ENCODE measurements around the gene CTRB2.
A peak's percentile ranks its signal among the peaks of the same experiment; 100 is the strongest.

Gene CTRB2

DNA sequence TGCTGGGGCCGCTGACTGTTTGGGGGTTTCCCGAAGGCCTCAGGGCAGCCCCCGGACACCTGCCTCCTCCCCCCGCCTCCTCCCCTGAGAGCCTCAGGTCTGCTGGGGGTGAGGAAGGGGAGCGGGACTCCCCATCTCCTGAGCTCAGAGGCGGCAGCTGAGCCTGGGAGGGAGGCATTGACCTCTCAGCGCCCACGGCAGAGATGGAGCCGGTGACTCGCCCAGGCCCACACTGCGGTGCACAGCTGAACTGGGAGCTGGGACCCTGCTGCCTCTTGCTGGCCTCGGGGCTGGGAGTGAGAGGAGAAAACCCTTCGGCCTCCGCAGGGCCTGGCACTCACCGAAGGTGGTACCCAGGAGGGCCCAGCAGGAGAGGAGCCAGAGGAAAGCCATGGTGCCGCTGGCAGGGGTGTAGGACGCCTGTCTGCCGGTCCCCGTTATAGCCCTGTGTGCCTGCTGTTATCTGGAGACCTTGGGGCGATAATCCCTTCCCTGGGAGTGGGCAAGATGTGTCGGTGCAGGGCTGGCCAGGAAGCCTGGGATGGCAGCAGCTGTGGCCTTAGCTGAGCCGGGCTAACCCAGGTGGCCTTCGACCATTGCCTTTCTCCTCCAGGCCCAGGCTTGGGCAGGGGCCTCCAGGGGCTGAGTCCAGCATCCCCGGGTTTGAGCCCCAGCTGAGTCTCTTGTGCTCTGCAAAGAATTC is at the start of gene CTRB2:
Gene CTRB2 (minus strand): TSS at position 413 of the 703 bp plus-strand sequence. CDS start 20 bp downstream, at position 393.
- Histone ChIP-seq H3K4me1 (ENCODE audit: control insufficient read depth, insufficient read depth, low read length) (no peaks in the 10 kb centered on the region), H3K9ac (ENCODE audit: low read depth, low read length) (no peak within 1 kb of the TSS), H3K9me3 (ENCODE audit: control insufficient read depth, insufficient read depth, low read length) (no peaks in the 10 kb centered on the region), H3K36me3 (ENCODE audit: control insufficient read depth, insufficient read depth, low read length) (no peaks in the 10 kb centered on the region), H3K4me3 (ENCODE audit: low read depth, low read length) (no peak within 1 kb of the TSS), H3K27me3 (ENCODE audit: control insufficient read depth, insufficient read depth, low read length) (no peaks in the 10 kb centered on the region)

DNA sequence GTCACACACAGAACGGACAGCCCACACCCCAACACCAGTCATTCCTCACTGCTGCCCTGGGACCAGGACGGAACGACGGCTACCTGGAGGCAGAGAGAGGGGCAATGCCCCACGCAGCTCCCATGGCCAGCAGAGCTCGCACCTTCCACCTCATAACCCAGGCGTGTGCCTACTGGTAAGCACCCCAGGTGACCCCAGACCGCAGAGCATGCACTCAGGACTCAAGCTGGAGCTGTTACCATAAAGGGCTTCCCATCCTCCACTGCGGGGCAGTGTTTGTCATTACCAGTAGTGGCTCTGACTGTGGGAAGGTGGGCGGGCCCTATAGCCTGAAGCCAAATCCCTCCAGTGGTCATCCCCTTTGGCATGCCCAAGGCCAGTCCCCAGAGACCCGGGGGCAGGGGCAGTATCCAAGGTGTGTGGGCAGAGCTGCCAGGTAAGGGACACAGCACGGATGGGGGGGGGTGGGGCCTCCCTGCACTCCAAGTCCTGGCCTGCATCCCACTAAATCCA is 49.2 kb upstream of the CTRB2 start:
- no peaks in the 10 kb centered on the region for H3K27me3 ChIP-seq (ENCODE audit: control insufficient read depth, insufficient read depth, low read length)
- H3K9ac ChIP-seq (ENCODE audit: low read depth, low read length) = peak overlapping the region; percentile 4
- no peak overlapping the region for H3K4me3 ChIP-seq (ENCODE audit: low read depth, low read length)
- peaks cover 35% of the 10 kb centered on the region for H3K4me1 ChIP-seq (ENCODE audit: control insufficient read depth, insufficient read depth, low read length)
- H3K36me3 ChIP-seq (ENCODE audit: control insufficient read depth, insufficient read depth, low read length) = peaks cover 2% of the 10 kb centered on the region
- no peaks in the 10 kb centered on the region for H3K9me3 ChIP-seq (ENCODE audit: control insufficient read depth, insufficient read depth, low read length)

DNA sequence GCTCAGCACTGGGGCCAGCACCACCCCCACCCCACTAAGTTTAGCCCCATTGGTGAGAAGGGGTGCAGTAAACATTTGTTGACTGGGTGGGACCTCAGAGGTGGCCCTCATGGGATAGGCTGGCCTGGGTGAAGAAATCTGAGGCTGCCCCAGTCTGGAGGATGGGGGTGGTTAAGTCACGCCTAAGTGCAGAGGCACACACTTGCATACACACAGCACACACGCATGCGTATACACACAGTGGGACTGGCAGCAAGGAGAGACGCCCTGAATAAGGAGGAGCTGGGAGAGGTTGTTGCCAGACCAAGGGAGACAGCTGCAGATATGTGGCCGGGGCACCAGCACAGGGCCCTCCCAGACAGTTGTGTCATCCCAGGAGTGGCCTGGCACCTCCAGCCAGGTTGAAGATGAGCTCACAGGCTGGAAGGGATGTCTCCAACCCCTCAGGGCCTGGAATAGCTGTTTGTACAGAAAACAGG is 47.4 kb upstream of the CTRB2 start:
- peaks cover 35% of the 10 kb centered on the region for H3K4me1 ChIP-seq (ENCODE audit: control insufficient read depth, insufficient read depth, low read length)
- H3K9ac ChIP-seq (ENCODE audit: low read depth, low read length) = peak overlapping the region; percentile 40
- H3K9me3 ChIP-seq (ENCODE audit: control insufficient read depth, insufficient read depth, low read length) = no peaks in the 10 kb centered on the region
- H3K27me3 ChIP-seq (ENCODE audit: control insufficient read depth, insufficient read depth, low read length) = no peaks in the 10 kb centered on the region
- peaks cover 2% of the 10 kb centered on the region for H3K36me3 ChIP-seq (ENCODE audit: control insufficient read depth, insufficient read depth, low read length)
- no peak overlapping the region for H3K4me3 ChIP-seq (ENCODE audit: low read depth, low read length)

DNA sequence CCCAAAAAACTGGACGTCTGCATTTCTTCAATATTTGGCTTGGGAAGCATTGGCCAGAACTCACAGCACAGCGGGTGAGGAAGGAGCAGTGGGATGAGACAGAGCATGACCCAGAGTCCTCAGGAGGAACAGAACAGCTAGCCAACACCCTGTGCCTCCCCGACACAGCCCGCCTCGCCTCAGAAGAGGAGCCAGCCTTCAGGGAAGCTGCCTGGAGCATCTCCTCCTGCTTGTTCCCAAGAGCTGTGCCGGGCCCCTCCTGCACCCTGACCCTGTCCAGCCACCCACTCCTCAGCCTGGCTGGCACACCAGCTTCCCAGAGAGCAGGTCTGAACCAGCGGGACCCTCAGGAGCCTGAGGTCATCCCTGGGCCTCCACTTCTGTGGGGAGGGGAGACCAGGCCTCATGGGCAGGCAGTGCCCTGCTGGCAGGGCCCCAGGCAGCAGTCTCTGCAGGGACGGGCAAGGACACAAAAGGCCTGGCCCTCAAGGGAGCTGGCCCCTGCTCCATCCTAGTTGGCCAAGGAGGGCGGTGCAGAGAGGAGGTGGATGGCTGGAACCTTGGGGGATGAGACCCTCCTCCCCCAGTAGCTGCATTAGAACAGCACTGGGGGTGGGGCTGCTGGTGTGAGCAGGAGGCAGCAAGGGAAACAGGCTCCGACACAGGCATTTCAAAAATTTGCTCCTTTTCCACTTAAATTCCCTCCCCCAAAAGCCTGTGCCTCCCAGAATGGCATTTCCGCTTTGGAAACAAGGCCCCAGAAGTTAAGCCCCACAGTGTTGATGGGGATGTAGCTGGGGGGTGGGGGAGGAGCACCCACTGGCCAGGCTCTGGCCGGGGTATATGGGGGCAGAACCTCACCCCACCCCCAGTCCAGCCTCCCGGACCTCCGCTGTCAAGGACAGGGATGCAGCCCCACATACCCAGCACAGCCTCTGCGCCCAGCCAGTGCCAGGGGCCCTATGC is 46.3 kb upstream of the CTRB2 start:
- Histone ChIP-seq H3K4me1 (ENCODE audit: control insufficient read depth, insufficient read depth, low read length) (peaks cover 33% of the 10 kb centered on the region), H3K4me3 (ENCODE audit: low read depth, low read length) (peak overlapping the region; percentile 18)

DNA sequence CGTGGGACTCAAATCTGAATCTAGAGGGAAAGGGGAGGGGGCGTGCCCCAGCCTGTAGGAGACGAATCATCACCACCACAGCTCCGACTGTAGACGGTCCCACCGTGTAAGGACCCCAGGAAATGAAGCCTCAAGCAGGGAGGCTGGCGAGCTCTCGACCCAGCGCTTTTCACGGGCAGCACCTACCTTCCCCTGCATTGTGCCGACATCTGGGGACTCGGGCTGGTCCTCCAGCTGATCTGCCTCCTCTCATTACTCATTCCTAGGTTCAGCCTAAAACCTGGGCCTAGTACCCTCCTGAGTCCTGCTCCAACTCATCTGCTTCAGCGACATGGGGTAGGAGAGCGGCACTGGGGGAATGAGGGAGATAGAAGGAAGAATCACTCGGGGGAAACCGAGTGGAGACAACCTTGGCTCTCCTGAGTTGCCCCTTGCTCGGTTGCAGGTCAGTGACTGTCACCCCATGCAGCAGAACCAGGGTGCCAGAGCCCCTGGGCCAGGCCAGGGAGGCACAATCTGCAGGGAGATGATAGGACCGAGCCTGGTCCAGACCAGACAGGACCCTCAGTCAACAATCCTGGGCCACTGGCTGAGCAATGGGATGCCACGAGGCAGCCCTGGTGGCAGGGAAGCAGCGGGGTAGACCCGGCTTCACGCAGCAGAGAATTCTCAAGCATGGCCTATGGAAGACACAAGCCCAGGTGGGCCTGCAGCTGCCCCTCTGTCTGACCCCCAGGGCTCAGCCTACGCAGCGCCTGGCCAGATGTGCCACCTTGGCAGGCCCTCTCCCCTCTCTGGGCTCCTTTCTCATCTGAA is 45.3 kb upstream of the CTRB2 start:
- Histone ChIP-seq H3K9me3 (ENCODE audit: control insufficient read depth, insufficient read depth, low read length) (no peaks in the 10 kb centered on the region), H3K27me3 (ENCODE audit: control insufficient read depth, insufficient read depth, low read length) (no peaks in the 10 kb centered on the region), H3K4me3 (ENCODE audit: low read depth, low read length) (peak overlapping the region; percentile 59), H3K36me3 (ENCODE audit: control insufficient read depth, insufficient read depth, low read length) (peaks cover 6% of the 10 kb centered on the region), H3K9ac (ENCODE audit: low read depth, low read length) (peak overlapping the region; percentile 65), H3K4me1 (ENCODE audit: control insufficient read depth, insufficient read depth, low read length) (peaks cover 33% of the 10 kb centered on the region)

More for the DNA sequence above, 46.3 kb upstream of the CTRB2 start:
- Histone ChIP-seq H3K36me3 (ENCODE audit: control insufficient read depth, insufficient read depth, low read length) (peaks cover 2% of the 10 kb centered on the region), H3K9ac (ENCODE audit: low read depth, low read length) (peak overlapping the region; percentile 65), H3K27me3 (ENCODE audit: control insufficient read depth, insufficient read depth, low read length) (no peaks in the 10 kb centered on the region), H3K9me3 (ENCODE audit: control insufficient read depth, insufficient read depth, low read length) (no peaks in the 10 kb centered on the region)

DNA sequence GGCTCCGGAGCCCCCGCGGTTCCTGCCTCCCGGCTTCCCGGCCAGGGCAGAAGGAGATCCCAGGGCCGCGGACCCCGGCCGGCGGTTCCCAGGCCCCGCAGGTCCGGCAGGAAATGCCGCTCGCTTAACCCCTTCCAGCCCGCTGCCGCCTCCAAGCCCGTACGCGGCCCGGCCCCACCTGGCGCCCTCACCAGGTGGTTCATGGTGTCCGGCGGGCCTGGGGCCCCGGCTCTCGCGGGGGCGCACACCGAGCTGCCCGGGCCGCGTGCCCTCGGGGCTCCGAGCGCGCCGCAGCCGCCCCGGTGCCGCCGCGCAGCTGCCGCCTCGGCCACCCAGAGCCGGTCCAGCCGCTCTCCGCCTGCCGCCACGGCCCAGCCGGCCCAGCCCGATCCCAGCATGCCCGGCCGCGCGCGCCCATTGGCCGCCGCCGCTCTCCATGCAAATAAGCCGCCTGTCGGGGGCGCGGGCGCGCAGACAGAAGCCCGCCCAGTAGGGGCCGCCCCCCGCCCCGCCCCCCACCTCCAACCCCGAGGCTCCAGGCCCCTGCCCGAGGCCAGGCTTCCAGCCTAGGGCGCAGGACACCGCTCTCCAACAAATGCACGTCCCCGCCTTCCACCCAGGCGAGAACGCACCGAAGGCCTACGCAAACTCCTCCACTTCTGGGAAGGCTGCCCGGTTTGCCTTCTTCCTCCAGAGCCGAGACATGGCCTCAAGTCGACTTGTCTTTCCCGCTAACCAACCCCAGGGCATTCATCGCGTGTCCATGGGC is 44.5 kb upstream of the CTRB2 start, which contains the start of gene BCAR1:
Gene BCAR1 (minus strand): TSS at position 345 of the 769 bp plus-strand sequence. CDS start 142 bp downstream, at position 203.
- Histone ChIP-seq H3K4me1 (ENCODE audit: control insufficient read depth, insufficient read depth, low read length) (peaks cover 28% of the 10 kb centered on the region), H3K4me3 (ENCODE audit: low read depth, low read length) (peak within 1 kb of the TSS; percentile 87), H3K27me3 (ENCODE audit: control insufficient read depth, insufficient read depth, low read length) (no peaks in the 10 kb centered on the region), H3K9ac (ENCODE audit: low read depth, low read length) (peak within 1 kb of the TSS; percentile 73), H3K9me3 (ENCODE audit: control insufficient read depth, insufficient read depth, low read length) (no peaks in the 10 kb centered on the region), H3K36me3 (ENCODE audit: control insufficient read depth, insufficient read depth, low read length) (peaks cover 6% of the 10 kb centered on the region)

DNA sequence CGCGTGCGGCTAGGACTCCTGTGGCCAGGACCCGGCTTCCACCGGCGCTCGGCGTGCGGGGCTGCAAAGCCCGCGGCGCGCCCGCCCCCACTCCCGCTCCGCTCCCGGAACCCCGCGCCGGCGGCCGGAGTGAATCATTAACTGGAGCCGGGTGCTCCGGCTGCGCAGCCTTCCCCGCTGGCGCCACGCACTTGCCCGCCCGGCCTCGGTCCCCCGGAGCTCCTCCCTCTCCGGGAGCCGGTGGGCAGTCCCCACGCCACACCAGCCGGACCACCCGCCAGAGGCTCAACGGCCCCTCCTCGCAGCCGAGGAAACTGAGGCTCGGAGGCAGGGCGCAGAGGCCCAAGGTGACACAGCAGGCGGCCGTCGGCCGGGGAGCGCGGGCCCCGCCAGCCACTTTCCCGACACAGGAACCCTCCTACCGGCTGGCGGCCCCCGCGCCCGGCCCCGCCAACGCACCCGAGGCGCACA is 43.9 kb upstream of the CTRB2 start:
- peak overlapping the region; percentile 73 for H3K9ac ChIP-seq (ENCODE audit: low read depth, low read length)
- H3K4me1 ChIP-seq (ENCODE audit: control insufficient read depth, insufficient read depth, low read length) = peaks cover 28% of the 10 kb centered on the region
- H3K4me3 ChIP-seq (ENCODE audit: low read depth, low read length) = peak overlapping the region; percentile 87
- H3K9me3 ChIP-seq (ENCODE audit: control insufficient read depth, insufficient read depth, low read length) = no peaks in the 10 kb centered on the region
- H3K36me3 ChIP-seq (ENCODE audit: control insufficient read depth, insufficient read depth, low read length) = peaks cover 6% of the 10 kb centered on the region
- H3K27me3 ChIP-seq (ENCODE audit: control insufficient read depth, insufficient read depth, low read length) = no peaks in the 10 kb centered on the region

DNA sequence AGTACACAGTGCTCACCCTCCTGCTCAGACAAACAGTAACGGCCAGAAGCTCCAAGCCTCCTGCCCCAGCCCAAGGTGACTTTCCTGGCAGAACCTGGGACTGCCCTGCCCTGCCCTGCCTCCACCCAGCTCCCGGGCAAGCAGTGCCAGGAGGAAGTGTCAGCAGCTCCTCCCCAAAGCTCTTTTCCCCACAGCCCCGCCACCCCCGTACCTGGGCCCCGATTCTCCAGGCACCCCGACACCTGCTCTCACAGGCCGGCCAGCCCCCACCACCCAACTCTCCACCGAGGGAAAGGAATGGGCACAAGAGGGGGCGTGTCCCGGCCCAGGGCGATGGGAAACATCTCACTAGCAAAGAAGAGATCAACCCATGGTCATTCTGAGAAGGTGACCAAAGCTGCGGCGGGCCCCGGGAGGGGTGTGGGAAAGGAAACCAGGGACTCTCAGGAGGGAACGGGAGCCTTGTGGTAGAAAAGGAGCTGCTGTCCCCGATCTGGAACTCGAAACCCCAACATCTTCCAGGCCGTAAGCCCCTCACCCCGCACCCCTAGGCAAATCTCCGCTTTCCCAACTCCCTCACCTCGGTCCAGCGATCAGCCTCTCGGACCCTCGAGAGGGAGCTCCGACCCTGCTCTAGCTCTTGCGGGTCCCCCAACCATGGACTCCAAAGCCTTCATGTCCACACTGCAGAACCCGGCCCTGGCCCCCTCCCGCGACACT is 43.3 kb upstream of the CTRB2 start:
- peaks cover 28% of the 10 kb centered on the region for H3K4me1 ChIP-seq (ENCODE audit: control insufficient read depth, insufficient read depth, low read length)

DNA sequence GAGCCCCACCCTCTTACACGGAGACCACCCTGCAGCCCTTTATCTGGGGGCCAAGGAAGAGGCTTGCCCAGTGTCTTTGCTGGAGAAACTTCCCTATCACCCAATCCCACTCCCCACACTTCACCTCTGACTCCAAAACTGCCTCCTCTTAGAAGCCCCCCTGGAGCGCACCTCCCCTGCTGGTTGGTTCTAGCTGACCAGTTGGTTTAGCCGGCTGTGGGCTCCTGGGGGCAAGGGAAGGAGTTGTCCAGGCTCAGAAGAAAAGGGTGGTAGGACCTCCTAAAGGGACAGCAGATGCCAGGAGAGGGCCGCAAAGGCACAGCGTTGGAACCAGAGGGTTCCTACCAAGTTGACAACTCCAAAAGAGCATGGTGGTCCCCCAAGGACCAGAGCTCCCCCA is 42.5 kb upstream of the CTRB2 start:
- H3K4me3 ChIP-seq (ENCODE audit: low read depth, low read length) = no peak overlapping the region
- H3K36me3 ChIP-seq (ENCODE audit: control insufficient read depth, insufficient read depth, low read length) = peaks cover 6% of the 10 kb centered on the region
- no peaks in the 10 kb centered on the region for H3K9me3 ChIP-seq (ENCODE audit: control insufficient read depth, insufficient read depth, low read length)
- H3K27me3 ChIP-seq (ENCODE audit: control insufficient read depth, insufficient read depth, low read length) = no peaks in the 10 kb centered on the region
- H3K4me1 ChIP-seq (ENCODE audit: control insufficient read depth, insufficient read depth, low read length) = peaks cover 22% of the 10 kb centered on the region
- no peak overlapping the region for H3K9ac ChIP-seq (ENCODE audit: low read depth, low read length)

More for the DNA sequence above, 43.3 kb upstream of the CTRB2 start:
- H3K9me3 ChIP-seq (ENCODE audit: control insufficient read depth, insufficient read depth, low read length) = no peaks in the 10 kb centered on the region
- H3K4me3 ChIP-seq (ENCODE audit: low read depth, low read length) = peak overlapping the region; percentile 87
- peaks cover 6% of the 10 kb centered on the region for H3K36me3 ChIP-seq (ENCODE audit: control insufficient read depth, insufficient read depth, low read length)
- H3K9ac ChIP-seq (ENCODE audit: low read depth, low read length) = peak overlapping the region; percentile 73
- no peaks in the 10 kb centered on the region for H3K27me3 ChIP-seq (ENCODE audit: control insufficient read depth, insufficient read depth, low read length)

Measured in iPS-15b (cell line).